Measurements from ENCODE around the gene PIGQ.

PIGQ gene

GRCh38 chr16:630815-631405 lies 61.1 kb downstream of the PIGQ start, which contains the start of gene WFIKKN1:
WFIKKN1 (plus strand) TSS chr16:630985; CDS start chr16:631254, 269 bp downstream.
- no peak for DNase-seq

GRCh38 chr16:631808-632358 lies 62.1 kb downstream of the PIGQ start:
- no peak for DNase-seq

- no peak for DNase-seq
Measured at GRCh38 chr16:632486-633335, 62.9 kb downstream of the PIGQ start.

GRCh38 chr16:633336-634050 lies 63.7 kb downstream of the PIGQ start:
- no peak for DNase-seq

All from kidney glomerular epithelial cell (primary cell).